OCI-LY7 (cell line): ENCODE data around the gene CCDC102A. TPM values are rescaled to one million over a fixed set of nuclear protein-coding genes. Genes with fewer than 3 reads are reported as not detected.
A peak's percentile ranks its signal among the peaks of the same experiment; 100 is the strongest.

Experiments used
- BruUV-seq: library from RNA; stranded (reverse); fragments of 400-500 nt; replicated peaks from 2 replicates; lab custom pipeline; 2021; lab: Mats Ljungman, UMichigan
- CTCF ChIA-PET: fragments of 300-600 bp; sonication (Branson Sonifier 250); formaldehyde crosslinking; loops from one replicate; lab custom pipeline; 2022; ENCODE audit warnings: antibody characterized with exemption; ENCODE audit not compliant: unreplicated experiment; lab: Charles Lee
- POLR2A ChIA-PET: fragments of 300-600 bp; sonication (Branson Sonifier 250); formaldehyde crosslinking; loops from one replicate; lab custom pipeline; 2022; ENCODE audit warnings: antibody characterized with exemption; lab: Charles Lee
- DNase-seq: peaks from one replicate; pipeline ENCODE4 v3.0.0-alpha.2; 2015; ENCODE audit warnings: low spot score
- H2AFZ ChIP-seq: fragments of 200-600 bp; sonication (generic), shearing (Covaris generic); 2 replicates; pipeline ENCODE4 v1.6.1; 2014; ENCODE audit warnings: mild to moderate bottlenecking, antibody characterized with exemption, low read length, moderate library complexity
- H3K27ac ChIP-seq: fragments of 200-600 bp; sonication (generic); 2 replicates; pipeline ENCODE4 v1.5.1; 2014; ENCODE audit warnings: mixed run types, low read depth, mild to moderate bottlenecking, moderate library complexity, low read length, inconsistent platforms; ENCODE audit not compliant: poor library complexity, severe bottlenecking
- H3K36me3 ChIP-seq: fragments of 200-600 bp; sonication (generic); 2 replicates; pipeline ENCODE4 v1.6.1; 2014; ENCODE audit warnings: mild to moderate bottlenecking, antibody characterized with exemption, low read length, moderate library complexity, mixed read lengths; ENCODE audit not compliant: insufficient read depth
- H3K4me1 ChIP-seq: fragments of 200-600 bp; sonication (generic); 2 replicates; pipeline ENCODE4 v1.5.1; 2014; ENCODE audit warnings: mild to moderate bottlenecking, low read length; ENCODE audit not compliant: insufficient read depth, poor library complexity, severe bottlenecking
- H3K4me2 ChIP-seq: fragments of 200-600 bp; sonication (generic); 2 replicates; pipeline ENCODE4 v1.6.1; 2014; ENCODE audit warnings: mild to moderate bottlenecking, low read length
- H3K4me3 ChIP-seq: fragments of 200-600 bp; sonication (generic); 2 replicates; pipeline ENCODE4 v1.5.1; 2014; ENCODE audit warnings: mild to moderate bottlenecking, low read depth, low read length; ENCODE audit not compliant: poor library complexity, severe bottlenecking
- H3K79me2 ChIP-seq: fragments of 200-600 bp; sonication (generic); 2 replicates; pipeline ENCODE4 v1.6.1; 2016; ENCODE audit warnings: low read depth, mild to moderate bottlenecking, low read length, moderate library complexity, mixed read lengths; ENCODE audit not compliant: insufficient read depth
- H3K9me2 ChIP-seq: fragments of 200-600 bp; sonication (generic); 2 replicates; pipeline ENCODE4 v1.6.1; 2016; ENCODE audit warnings: mild to moderate bottlenecking, low read length, mixed read lengths; ENCODE audit not compliant: insufficient read depth
- H3K9me3 ChIP-seq: fragments of 200-600 bp; sonication (generic); 2 replicates; pipeline ENCODE4 v1.6.1; 2014; ENCODE audit warnings: mild to moderate bottlenecking, mixed run types, low read length, mixed read lengths
- H4K20me1 ChIP-seq: fragments of 200-600 bp; sonication (generic); 2 replicates; pipeline ENCODE4 v1.6.1; 2014; ENCODE audit warnings: mild to moderate bottlenecking, antibody characterized with exemption, low read length, moderate library complexity, mixed read lengths; ENCODE audit not compliant: insufficient read depth
- EZH2phosphoT487 ChIP-seq: fragments of 200-600 bp; sonication (generic); IDR thresholded peaks from 2 replicates; pipeline ENCODE4 v1.6.1; 2018; ENCODE audit warnings: low read depth, borderline replicate concordance, mild to moderate bottlenecking, mixed run types, antibody characterized with exemption, low read length, moderate library complexity, mixed read lengths
- intact Hi-C: fragments of 100-400 bp; cut with micrococcal nuclease; formaldehyde crosslinking; loops from one replicate; pipeline ENCODE4 v1.10.0; 2022; ENCODE audit not compliant: unreplicated experiment
- total RNA-seq, 2 experiments: library from RNA; depleted of rRNA in 1 of 2; stranded (reverse); fragments of >200 nt in 1 of 2; shearing (Covaris generic) in 1 of 2; gene quantifications; 2 replicates each; pipeline ENCODE4 v1.2.3, GENCODE V29; 2014 to 2022
- TF ChIP-seq, protein P1 (sequence below): fragments of 200-600 bp; sonication (generic); conservative IDR thresholded peaks from 2 replicates; pipeline ENCODE4 v1.5.1; 2014; ENCODE audit warnings: mild to moderate bottlenecking, antibody characterized with exemption, low read length, moderate library complexity, mixed read lengths

Gene CCDC102A
- total RNA-seq, 2 experiments from 2014 or later: 4.2 to 7.1 TPM

DNA sequence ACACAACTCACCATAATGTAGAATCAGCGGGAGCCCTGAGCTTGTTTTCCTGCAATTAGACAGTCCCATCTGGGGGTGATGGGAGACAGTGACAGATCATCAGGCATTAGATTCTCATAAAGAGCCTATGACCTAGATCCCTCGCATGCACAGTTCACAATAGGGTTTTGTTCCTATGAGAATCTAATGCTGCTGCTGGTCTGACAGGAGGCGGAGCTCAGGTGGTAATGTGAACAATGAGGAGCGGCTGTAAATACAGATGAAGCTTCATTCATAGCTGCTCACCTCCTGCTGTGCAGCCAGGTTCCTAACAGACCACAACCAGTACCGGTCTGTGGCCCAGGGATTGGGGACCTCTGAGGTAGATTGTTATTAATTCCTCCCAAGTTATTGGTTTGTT lies 47.1 kb downstream of the CCDC102A start:
- H4K20me1 ChIP-seq: no peaks in the 10 kb centered on the region
- H3K9me3 ChIP-seq: no peaks in the 10 kb centered on the region
- ChIA-PET CTCF (no interaction called here), POLR2A (no interaction called here)
- H3K4me3 ChIP-seq: no peak overlapping the region
- H3K4me2 ChIP-seq: no peak overlapping the region
- no TSS peak for BruUV-seq
- peaks cover 9% of the 10 kb centered on the region for H3K4me1 ChIP-seq
- no peak overlapping the region for H3K27ac ChIP-seq
- DNase-seq: no peak
- H3K36me3 ChIP-seq: no peaks in the 10 kb centered on the region
- H3K9me2 ChIP-seq: no peaks in the 10 kb centered on the region
- no peak overlapping the region for H2AFZ ChIP-seq
- TF ChIP-seq EZH2phosphoT487: no peak
- TF ChIP-seq, protein P1, sequence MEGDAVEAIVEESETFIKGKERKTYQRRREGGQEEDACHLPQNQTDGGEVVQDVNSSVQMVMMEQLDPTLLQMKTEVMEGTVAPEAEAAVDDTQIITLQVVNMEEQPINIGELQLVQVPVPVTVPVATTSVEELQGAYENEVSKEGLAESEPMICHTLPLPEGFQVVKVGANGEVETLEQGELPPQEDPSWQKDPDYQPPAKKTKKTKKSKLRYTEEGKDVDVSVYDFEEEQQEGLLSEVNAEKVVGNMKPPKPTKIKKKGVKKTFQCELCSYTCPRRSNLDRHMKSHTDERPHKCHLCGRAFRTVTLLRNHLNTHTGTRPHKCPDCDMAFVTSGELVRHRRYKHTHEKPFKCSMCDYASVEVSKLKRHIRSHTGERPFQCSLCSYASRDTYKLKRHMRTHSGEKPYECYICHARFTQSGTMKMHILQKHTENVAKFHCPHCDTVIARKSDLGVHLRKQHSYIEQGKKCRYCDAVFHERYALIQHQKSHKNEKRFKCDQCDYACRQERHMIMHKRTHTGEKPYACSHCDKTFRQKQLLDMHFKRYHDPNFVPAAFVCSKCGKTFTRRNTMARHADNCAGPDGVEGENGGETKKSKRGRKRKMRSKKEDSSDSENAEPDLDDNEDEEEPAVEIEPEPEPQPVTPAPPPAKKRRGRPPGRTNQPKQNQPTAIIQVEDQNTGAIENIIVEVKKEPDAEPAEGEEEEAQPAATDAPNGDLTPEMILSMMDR: no peak
- no peaks in the 10 kb centered on the region for H3K79me2 ChIP-seq
- intact Hi-C loops: no loop called here

DNA sequence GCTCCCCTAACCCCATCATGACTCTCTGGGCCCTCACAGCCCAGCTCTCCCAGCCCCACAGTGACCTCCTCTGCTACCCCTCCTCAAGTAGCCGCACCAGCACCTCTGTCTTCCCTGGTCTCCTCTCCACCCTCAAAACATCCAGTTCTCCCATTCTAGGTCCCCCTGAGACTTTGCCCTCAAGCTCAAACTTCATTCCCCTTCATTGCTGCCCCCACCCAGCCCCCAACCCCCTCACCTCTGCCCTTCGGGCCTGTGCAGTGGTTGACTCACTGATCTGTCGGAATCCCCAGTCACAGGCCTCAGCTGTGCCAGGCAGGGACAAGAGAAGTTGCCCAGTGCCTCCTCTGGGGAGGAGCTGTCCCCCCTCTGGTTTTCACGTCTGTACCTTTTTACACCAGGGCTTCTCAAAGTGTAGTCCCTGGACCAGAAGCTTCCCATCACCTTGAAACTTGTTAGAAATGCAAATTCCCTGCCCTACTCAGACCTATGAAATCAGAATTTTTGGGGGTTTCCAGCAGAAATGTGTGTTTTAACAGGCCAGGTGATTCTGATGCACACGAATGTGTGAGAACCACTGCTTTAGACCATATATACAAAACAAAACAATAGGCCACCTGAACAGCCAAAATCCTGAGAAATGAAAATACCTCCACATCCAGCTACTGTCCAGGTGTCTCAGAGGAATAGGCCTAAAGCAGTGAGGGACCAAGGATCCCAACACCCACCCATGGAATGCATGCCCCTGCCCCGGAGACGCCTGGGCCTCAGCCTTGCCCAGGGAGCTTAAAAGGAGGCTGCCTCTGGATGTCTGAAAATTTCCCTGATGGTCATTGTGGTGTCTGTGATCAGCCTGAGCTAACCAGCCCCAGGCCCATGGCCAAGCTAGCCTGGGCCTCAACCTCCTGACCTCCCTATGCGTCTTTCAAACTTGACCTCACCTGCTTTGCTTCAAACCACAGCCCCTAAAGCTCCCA lies 49.2 kb downstream of the CCDC102A start:
- Histone ChIP-seq H3K4me1 (peaks cover 5% of the 10 kb centered on the region), H3K4me3 (no peak overlapping the region), H3K36me3 (no peaks in the 10 kb centered on the region), H3K79me2 (no peaks in the 10 kb centered on the region), H3K27ac (no peak overlapping the region), H2AFZ (no peak overlapping the region), H3K9me2 (no peaks in the 10 kb centered on the region), H4K20me1 (no peaks in the 10 kb centered on the region), H3K4me2 (peak overlapping the region; percentile 41; the same call in 1 of the 2 replicates), H3K9me3 (no peaks in the 10 kb centered on the region)
- DNase-seq: no peak
- CTCF ChIA-PET: interaction anchor here (0.7 kb wide), 1 partner anchor 57 kb away, joined by 4 read pairs; no protein-coding TSS in a partner anchor
- no TSS peak for BruUV-seq
- POLR2A ChIA-PET: interaction anchor here (1.0 kb wide), 1 partner anchor 67 kb away, joined by 3 read pairs; no protein-coding TSS in a partner anchor
- TF ChIP-seq, protein P1: no peak
- no peak for TF ChIP-seq EZH2phosphoT487
- intact Hi-C loops: loop anchor here (1.0 kb wide), 1 partner anchor 50 kb away; no protein-coding TSS in a partner anchor
